Tibial artery (tissue), 4 donors: Measurements from ENCODE around the gene CAP2.
"Not testable (repeated sequence)": the region's sequence is repeated elsewhere in the genome, so short reads cannot be mapped to it uniquely, and the experiment has no call there.

Experiments used
- DNase-seq, 2 donors: peaks; one replicate each; pipeline ENCODE4 v3.0.0-alpha.2; 2019
- H3K27ac ChIP-seq, 2 donors: fragments of 200-600 bp; sonication (generic) in 1 of 2; 1 replicate in 1 of 2; 2 replicates in 1 of 2; pipeline ENCODE4 v1.5.1; 2018 to 2019; ENCODE audit warnings: mild to moderate bottlenecking in 1 of 2
- H3K27me3 ChIP-seq, 2 donors: fragments of 200-600 bp; sonication (generic) in 1 of 2; one replicate each; pipeline versions ENCODE4 v1.5.1 to v1.6.0; 2016 to 2019
- H3K36me3 ChIP-seq, 3 donors: fragments of 200-600 bp; sonication (generic) in 2 of 3; one replicate each; pipeline ENCODE4 v1.5.1; 2016 to 2019; ENCODE audit warnings: mild to moderate bottlenecking in 2 of 3
- H3K4me1 ChIP-seq, 4 donors: fragments of 200-600 bp; sonication (generic) in 2 of 4; 1 replicate in 3 of 4; 2 replicates in 1 of 4; pipeline ENCODE4 v1.5.1; 2016 to 2019
- H3K4me3 ChIP-seq, 2 donors: fragments of 200-600 bp; sonication (generic) in 1 of 2; 1 replicate in 1 of 2; 2 replicates in 1 of 2; pipeline ENCODE4 v1.5.1; 2018 to 2019; ENCODE audit warnings: mild to moderate bottlenecking in 2 of 2
- H3K9me3 ChIP-seq, 3 donors: fragments of 200-600 bp; sonication (generic) in 1 of 3; one replicate each; pipeline ENCODE4 v1.5.1; 2016 to 2019
- intact Hi-C: fragments of 100-400 bp; cut with DNase I; formaldehyde crosslinking; loops from one replicate; pipeline ENCODE4 v1.15.0; 2023; ENCODE audit warnings: low total_unique reads
- TF ChIP-seq, protein P1 (sequence below), 2 experiments: fragments of 200-600 bp in 1 of 2; fragments of 450-650 bp in 1 of 2; IDR thresholded peaks; one replicate each; pipeline ENCODE4 v1.5.1; 2017 to 2019; ENCODE audit warnings: antibody characterized with exemption in 2 of 2, mild to moderate bottlenecking in 1 of 2, moderate library complexity in 1 of 2

The CAP2 gene

DNA sequence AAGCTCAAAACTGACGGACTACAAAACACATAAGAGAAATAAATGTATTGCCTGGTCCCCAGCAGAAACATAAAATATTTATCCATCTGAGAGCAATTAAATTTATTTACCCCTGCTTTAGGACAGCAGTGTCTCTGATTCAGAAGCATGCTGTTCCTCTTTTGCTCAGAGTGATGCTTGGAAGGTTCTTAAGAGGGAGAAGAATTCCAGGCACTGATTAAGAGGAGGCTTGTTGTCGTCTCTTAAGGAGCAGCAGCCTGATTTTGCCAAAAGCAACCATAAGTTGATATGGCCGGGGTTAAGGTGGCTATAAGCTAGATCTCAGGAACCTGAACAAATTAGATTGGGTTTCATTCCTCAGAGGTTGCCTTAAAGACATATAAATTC is 25.8 kb downstream of the CAP2 start:
- TF ChIP-seq, protein P1, sequence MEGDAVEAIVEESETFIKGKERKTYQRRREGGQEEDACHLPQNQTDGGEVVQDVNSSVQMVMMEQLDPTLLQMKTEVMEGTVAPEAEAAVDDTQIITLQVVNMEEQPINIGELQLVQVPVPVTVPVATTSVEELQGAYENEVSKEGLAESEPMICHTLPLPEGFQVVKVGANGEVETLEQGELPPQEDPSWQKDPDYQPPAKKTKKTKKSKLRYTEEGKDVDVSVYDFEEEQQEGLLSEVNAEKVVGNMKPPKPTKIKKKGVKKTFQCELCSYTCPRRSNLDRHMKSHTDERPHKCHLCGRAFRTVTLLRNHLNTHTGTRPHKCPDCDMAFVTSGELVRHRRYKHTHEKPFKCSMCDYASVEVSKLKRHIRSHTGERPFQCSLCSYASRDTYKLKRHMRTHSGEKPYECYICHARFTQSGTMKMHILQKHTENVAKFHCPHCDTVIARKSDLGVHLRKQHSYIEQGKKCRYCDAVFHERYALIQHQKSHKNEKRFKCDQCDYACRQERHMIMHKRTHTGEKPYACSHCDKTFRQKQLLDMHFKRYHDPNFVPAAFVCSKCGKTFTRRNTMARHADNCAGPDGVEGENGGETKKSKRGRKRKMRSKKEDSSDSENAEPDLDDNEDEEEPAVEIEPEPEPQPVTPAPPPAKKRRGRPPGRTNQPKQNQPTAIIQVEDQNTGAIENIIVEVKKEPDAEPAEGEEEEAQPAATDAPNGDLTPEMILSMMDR (IDR thresholded peaks at IDR 0.05): no peak
- peaks cover 0 to 3% (median 0%) of the 10 kb centered on the region in 3 donors for H3K36me3 ChIP-seq
- H3K27me3 ChIP-seq: no peaks in the 10 kb centered on the region
- peaks cover 0 to 55% (median 18%) of the 10 kb centered on the region in 4 donors for H3K4me1 ChIP-seq
- no peak overlapping the region for H3K4me3 ChIP-seq
- intact Hi-C loops: no loop called here
- peak overlapping the region; percentile 77 to 81 for H3K27ac ChIP-seq
- no peaks in the 10 kb centered on the region for H3K9me3 ChIP-seq
- DNase-seq: no peak

DNA sequence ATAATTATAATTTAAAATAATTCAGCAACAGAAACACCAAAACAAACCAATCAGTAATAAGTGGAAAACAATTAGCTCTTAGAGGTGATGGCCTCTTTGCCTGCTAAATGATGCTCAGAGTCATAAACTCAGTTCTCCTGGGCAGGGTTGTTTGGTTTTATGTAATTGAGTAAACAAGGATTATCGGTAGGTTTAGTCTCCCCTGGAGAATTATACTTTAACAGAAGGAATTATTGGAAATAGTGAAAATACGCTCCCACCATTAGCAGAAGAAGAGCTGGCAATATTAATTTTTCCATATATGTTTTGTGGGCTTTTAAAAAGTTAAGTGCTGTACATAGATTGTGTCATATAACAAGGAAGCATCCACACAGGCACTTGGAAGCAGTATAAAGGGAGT is 27.0 kb downstream of the CAP2 start:
- Histone ChIP-seq H3K4me1 (peaks cover 0 to 50% (median 18%) of the 10 kb centered on the region in 4 donors), H3K4me3 (no peak overlapping the region), H3K27ac (peak overlapping the region; percentile 77 to 81), H3K27me3 (no peaks in the 10 kb centered on the region), H3K36me3 (peaks cover 0 to 11% (median 6%) of the 10 kb centered on the region in 3 donors), H3K9me3 (no peaks in the 10 kb centered on the region)
- intact Hi-C loops: no loop called here
- no peak for DNase-seq
- TF ChIP-seq, protein P1 (IDR thresholded peaks at IDR 0.05): no peak

GRCh38 chr6:17421406-17421805 is 28.0 kb downstream of the CAP2 start:
- peak overlapping the region in 1 of 2 donors; percentile 1 for H3K27ac ChIP-seq
- H3K36me3 ChIP-seq: peaks cover 0 to 13% (median 6%) of the 10 kb centered on the region in 3 donors
- H3K27me3 ChIP-seq: no peaks in the 10 kb centered on the region
- TF ChIP-seq, protein P1 (IDR thresholded peaks at IDR 0.05): no peak
- H3K4me3 ChIP-seq: no peak overlapping the region
- intact Hi-C loops: no loop called here
- no peak for DNase-seq
- H3K9me3 ChIP-seq: no peaks in the 10 kb centered on the region
- H3K4me1 ChIP-seq: peaks cover 0 to 42% (median 18%) of the 10 kb centered on the region in 4 donors

DNA sequence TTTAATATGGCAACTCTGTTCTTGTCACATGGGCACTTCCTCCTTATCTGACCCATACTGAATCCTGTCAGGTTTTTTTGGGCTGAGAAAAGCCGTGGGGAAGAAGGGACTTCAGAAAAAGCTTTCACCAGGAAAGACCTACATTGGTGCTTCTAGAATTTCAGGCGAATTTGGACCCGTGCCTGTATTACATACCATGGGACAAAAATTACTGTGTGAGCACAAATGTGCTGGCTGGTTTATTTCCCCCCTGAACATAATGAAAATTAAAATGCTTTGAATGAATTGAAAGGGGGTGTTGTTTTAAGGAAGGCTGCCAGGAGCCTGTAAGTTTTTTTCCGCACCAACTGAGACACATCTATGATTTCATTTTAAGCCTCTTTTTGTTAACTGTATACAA is 29.6 kb downstream of the CAP2 start:
- H3K27me3 ChIP-seq: no peaks in the 10 kb centered on the region
- H3K4me3 ChIP-seq: no peak overlapping the region
- TF ChIP-seq, protein P1 (IDR thresholded peaks at IDR 0.05): no peak
- H3K36me3 ChIP-seq: peaks cover 10 to 17% (median 14%) of the 10 kb centered on the region in 3 donors
- intact Hi-C loops: no loop called here
- H3K27ac ChIP-seq: peak overlapping the region in 1 of 2 donors; percentile 41
- no peaks in the 10 kb centered on the region for H3K9me3 ChIP-seq
- H3K4me1 ChIP-seq: peaks cover 0 to 26% (median 7%) of the 10 kb centered on the region in 4 donors
- no peak for DNase-seq

- Histone ChIP-seq H3K36me3 (peaks cover 10 to 17% (median 14%) of the 10 kb centered on the region in 3 donors), H3K9me3 (no peaks in the 10 kb centered on the region), H3K4me3 (no peak overlapping the region), H3K27ac (no peak overlapping the region), H3K4me1 (peaks cover 0 to 14% (median 3%) of the 10 kb centered on the region in 4 donors), H3K27me3 (no peaks in the 10 kb centered on the region)
- no peak for DNase-seq
- TF ChIP-seq, protein P1 (IDR thresholded peaks at IDR 0.05): no peak
- intact Hi-C loops: no loop called here
Observed at GRCh38 chr6:17427062-17427461, 33.7 kb downstream of the CAP2 start.

DNA sequence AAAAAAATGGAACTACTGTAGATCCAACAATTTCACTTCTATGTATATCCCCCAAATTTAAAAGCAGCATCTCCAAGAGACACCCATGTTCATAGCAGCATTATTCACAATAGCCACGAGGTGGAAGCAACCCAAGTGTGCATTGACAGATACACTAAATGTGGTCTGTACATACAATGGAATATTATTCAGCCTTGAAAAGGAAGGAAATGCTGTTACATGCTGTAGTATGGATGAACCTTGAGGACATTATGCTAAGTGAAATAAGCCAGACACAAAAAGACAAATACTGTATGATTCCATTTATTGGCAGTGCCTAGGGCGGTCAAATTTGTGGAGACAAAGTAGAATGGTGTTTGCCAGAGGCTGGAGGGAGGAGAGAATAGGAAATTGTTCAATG is 34.2 kb downstream of the CAP2 start:
- peaks cover 10 to 17% (median 14%) of the 10 kb centered on the region in 3 donors for H3K36me3 ChIP-seq
- TF ChIP-seq, protein P1 (IDR thresholded peaks at IDR 0.05): no peak
- intact Hi-C loops: no loop called here
- DNase-seq: no peak
- no peak overlapping the region for H3K27ac ChIP-seq
- no peak overlapping the region for H3K4me3 ChIP-seq
- H3K27me3 ChIP-seq: no peaks in the 10 kb centered on the region
- H3K4me1 ChIP-seq: peaks cover 0 to 14% (median 3%) of the 10 kb centered on the region in 4 donors
- no peaks in the 10 kb centered on the region for H3K9me3 ChIP-seq

DNA sequence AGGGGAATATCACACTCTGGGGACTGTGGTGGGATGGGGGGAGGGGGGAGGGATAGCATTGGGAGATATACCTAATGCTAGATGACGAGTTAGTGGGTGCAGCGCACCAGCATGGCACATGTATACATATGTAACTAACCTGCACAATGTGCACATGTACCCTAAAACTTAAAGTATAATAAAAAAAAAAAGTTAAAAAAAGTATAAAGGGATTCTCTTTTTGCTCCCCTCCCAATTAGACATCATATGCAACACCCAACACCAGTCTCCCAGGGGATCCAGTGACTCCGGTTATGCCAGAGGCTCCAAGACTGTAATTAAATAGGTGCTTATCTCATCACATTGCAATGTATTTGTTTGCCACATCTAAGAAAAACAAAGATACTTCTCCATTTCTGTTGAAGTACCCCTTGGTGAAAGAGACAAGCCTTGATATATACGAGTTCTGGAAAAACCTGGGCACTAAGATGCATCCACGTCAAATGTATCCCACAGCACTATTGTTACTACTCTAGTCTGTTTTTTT is 35.3 kb downstream of the CAP2 start:
- H3K27ac ChIP-seq, H3K9me3 ChIP-seq, intact Hi-C loops, DNase-seq, H3K4me3 ChIP-seq, H3K27me3 ChIP-seq, H3K4me1 ChIP-seq: not testable (repeated sequence)
- peaks cover 10 to 17% (median 14%) of the 10 kb centered on the region in 3 donors for H3K36me3 ChIP-seq
